BLaER1 (cell line): ENCODE measurements around the gene ANKRD12.
"Not testable (repeated sequence)": the region's sequence is repeated elsewhere in the genome, so short reads cannot be mapped to it uniquely, and the experiment has no call there.

Source experiments
- H3K27ac ChIP-seq: shearing (Covaris generic); formaldehyde crosslinking; 2 replicates; pipeline ENCODE4 v1.8.1; 2022
- H3K27me3 ChIP-seq: shearing (Covaris generic); formaldehyde crosslinking; 2 replicates; pipeline ENCODE4 v1.8.1; 2022
- H3K36me3 ChIP-seq: shearing (Covaris generic); formaldehyde crosslinking; 2 replicates; pipeline ENCODE4 v1.8.1; 2022
- H3K4me1 ChIP-seq: shearing (Covaris generic); formaldehyde crosslinking; 2 replicates; pipeline ENCODE4 v1.8.1; 2022
- H3K4me2 ChIP-seq: shearing (Covaris generic); formaldehyde crosslinking; 2 replicates; pipeline ENCODE4 v1.8.1; 2022
- H3K4me3 ChIP-seq: shearing (Covaris generic); formaldehyde crosslinking; 2 replicates; pipeline ENCODE4 v1.8.1; 2022
- H3K9ac ChIP-seq: shearing (Covaris generic); formaldehyde crosslinking; 2 replicates; pipeline ENCODE4 v1.8.1; 2022
- H3K9me3 ChIP-seq: shearing (Covaris generic); formaldehyde crosslinking; 2 replicates; pipeline ENCODE4 v1.8.1; 2022
- H4K20me1 ChIP-seq: shearing (Covaris generic); formaldehyde crosslinking; 2 replicates; pipeline ENCODE4 v1.8.1; 2022
- Cebpa-rat ChIP-seq: shearing (Covaris generic); IDR thresholded peaks from 2 replicates; pipeline ENCODE4 v1.8.1; 2022

ANKRD12 gene

DNA sequence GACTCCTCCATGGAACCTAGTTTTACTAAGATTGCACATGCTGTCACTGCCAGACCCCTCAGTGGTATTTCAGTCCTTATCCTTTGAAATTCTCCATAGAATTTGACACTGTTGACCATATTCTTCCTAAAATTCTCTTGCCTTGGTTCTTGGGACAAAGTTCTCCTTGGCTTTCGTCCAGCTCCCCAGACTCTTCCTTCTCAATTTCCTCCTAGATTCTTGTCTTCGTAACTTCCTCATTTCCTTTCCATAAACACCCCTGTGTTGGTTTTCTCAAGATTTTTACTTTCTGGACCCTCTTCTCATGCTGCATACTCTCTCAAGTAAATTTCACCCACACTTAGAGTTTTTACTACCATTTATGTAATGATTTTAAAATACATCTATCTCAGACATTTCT is 101.4 kb downstream of the ANKRD12 start:
- peaks cover 13% of the 10 kb centered on the region for H3K9me3 ChIP-seq
- peaks cover 41% of the 10 kb centered on the region for H3K36me3 ChIP-seq
- no peaks in the 10 kb centered on the region for H3K4me1 ChIP-seq
- H3K9ac ChIP-seq: no peak overlapping the region
- no peak overlapping the region for H3K4me2 ChIP-seq
- no peak overlapping the region for H3K27ac ChIP-seq
- no peak for TF ChIP-seq Cebpa-rat
- no peaks in the 10 kb centered on the region for H4K20me1 ChIP-seq
- no peak overlapping the region for H3K4me3 ChIP-seq
- H3K27me3 ChIP-seq: no peaks in the 10 kb centered on the region

DNA sequence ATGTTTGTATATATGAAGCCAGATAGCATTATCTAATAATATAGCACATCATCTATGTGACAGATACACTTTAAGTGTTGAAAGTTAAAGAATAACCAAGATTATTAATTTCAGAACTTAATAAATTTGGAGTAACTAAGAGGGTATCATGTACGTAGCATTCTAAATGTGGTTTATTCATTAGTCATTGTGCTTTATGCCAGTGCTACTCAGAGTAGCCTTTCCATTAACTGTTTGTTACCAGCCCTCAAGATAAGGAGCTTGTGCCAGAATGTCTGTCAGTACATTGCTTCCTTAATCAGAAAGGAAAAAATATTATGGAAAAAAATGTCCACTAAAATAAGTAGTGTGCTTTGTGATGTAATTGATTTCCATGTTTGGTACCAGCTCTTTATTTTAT is 103.1 kb downstream of the ANKRD12 start:
- H3K4me2 ChIP-seq: no peak overlapping the region
- H3K36me3 ChIP-seq: peaks cover 24% of the 10 kb centered on the region
- no peak overlapping the region for H3K4me3 ChIP-seq
- H3K27me3 ChIP-seq: no peaks in the 10 kb centered on the region
- TF ChIP-seq Cebpa-rat: no peak
- no peak overlapping the region for H3K9ac ChIP-seq
- H3K27ac ChIP-seq: no peak overlapping the region
- H4K20me1 ChIP-seq: no peaks in the 10 kb centered on the region
- H3K9me3 ChIP-seq: no peaks in the 10 kb centered on the region
- no peaks in the 10 kb centered on the region for H3K4me1 ChIP-seq

- TF ChIP-seq Cebpa-rat: no peak
- Histone ChIP-seq H3K27me3 (no peaks in the 10 kb centered on the region), H3K9me3 (no peaks in the 10 kb centered on the region), H3K36me3 (peaks cover 19% of the 10 kb centered on the region; the same call in 1 of the 2 replicates), H4K20me1 (no peaks in the 10 kb centered on the region), H3K9ac (no peak overlapping the region), H3K27ac (no peak overlapping the region), H3K4me2 (no peak overlapping the region), H3K4me3 (no peak overlapping the region), H3K4me1 (no peaks in the 10 kb centered on the region)
These were observed 103.7 kb downstream of the ANKRD12 start for GRCh38 chr18:9240270-9240669.

GRCh38 chr18:9243029-9243428 is 106.4 kb downstream of the ANKRD12 start:
- no peak for TF ChIP-seq Cebpa-rat
- no peaks in the 10 kb centered on the region for H3K9me3 ChIP-seq
- no peak overlapping the region for H3K4me2 ChIP-seq
- no peaks in the 10 kb centered on the region for H3K27me3 ChIP-seq
- no peak overlapping the region for H3K4me3 ChIP-seq
- H3K36me3 ChIP-seq: peaks cover 9% of the 10 kb centered on the region; the same call in 1 of the 2 replicates
- H4K20me1 ChIP-seq: no peaks in the 10 kb centered on the region
- no peak overlapping the region for H3K27ac ChIP-seq
- no peaks in the 10 kb centered on the region for H3K4me1 ChIP-seq
- no peak overlapping the region for H3K9ac ChIP-seq

DNA sequence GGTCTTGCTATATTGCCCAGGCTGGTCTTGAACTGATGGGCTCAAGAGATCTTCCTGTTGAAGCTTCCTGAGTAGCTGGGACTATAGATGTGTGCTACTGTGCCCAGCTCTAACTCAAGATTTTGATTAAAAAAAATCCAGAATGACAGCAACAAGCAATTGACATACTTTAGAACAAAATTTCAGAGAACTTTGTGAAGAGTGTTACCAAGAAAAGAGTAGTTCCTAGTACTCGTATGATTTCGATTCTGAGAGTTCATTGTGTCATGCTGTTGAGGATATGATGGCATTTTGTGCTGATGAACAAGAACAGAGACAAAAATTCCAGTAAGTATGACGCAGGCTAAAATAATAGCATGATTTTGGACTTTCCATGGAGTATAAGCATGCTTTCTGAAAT is 107.8 kb downstream of the ANKRD12 start:
- no peaks in the 10 kb centered on the region for H4K20me1 ChIP-seq

GRCh38 chr18:9248661-9249060 is 112.1 kb downstream of the ANKRD12 start:
- Histone ChIP-seq H3K9me3 (no peaks in the 10 kb centered on the region), H3K27ac (no peak overlapping the region), H3K4me3 (no peak overlapping the region), H3K27me3 (no peaks in the 10 kb centered on the region), H3K4me1 (no peaks in the 10 kb centered on the region), H4K20me1 (no peaks in the 10 kb centered on the region), H3K36me3 (peaks cover 18% of the 10 kb centered on the region; the same call in 1 of the 2 replicates), H3K4me2 (no peak overlapping the region), H3K9ac (no peak overlapping the region)
- no peak for TF ChIP-seq Cebpa-rat

More for the DNA sequence above, 107.8 kb downstream of the ANKRD12 start:
- TF ChIP-seq Cebpa-rat: no peak
- Histone ChIP-seq H3K4me1 (no peaks in the 10 kb centered on the region), H3K4me2 (no peak overlapping the region), H3K4me3 (no peak overlapping the region), H3K27ac (no peak overlapping the region), H3K9ac (no peak overlapping the region), H3K27me3 (no peaks in the 10 kb centered on the region), H3K9me3 (no peaks in the 10 kb centered on the region), H3K36me3 (peaks cover 5% of the 10 kb centered on the region; the same call in 1 of the 2 replicates)

GRCh38 chr18:9249254-9249653 is 112.7 kb downstream of the ANKRD12 start:
- Histone ChIP-seq H3K9me3 (no peaks in the 10 kb centered on the region), H3K4me1 (no peaks in the 10 kb centered on the region), H3K27ac (no peak overlapping the region), H3K4me3 (no peak overlapping the region), H3K9ac (no peak overlapping the region), H4K20me1 (no peaks in the 10 kb centered on the region), H3K36me3 (peaks cover 18% of the 10 kb centered on the region; the same call in 1 of the 2 replicates), H3K27me3 (no peaks in the 10 kb centered on the region), H3K4me2 (no peak overlapping the region)
- TF ChIP-seq Cebpa-rat: no peak

DNA sequence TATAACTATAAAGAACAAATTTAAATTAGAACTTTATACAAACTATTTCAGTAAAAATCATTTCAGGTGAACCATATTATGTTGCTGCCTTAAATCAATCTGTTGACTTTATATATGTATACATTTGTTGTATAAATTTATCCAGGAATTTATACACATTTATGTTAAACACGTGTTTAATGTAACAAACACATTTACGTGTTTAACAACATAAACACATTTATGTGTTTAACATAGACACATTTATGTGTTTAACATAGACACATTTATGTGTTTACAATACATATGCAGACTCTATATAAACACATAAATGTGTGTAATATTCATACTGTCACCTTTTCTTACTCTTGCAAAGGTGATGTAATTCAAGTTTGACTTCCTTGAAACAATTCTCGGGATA is 122.6 kb downstream of the ANKRD12 start:
- Histone ChIP-seq H3K27me3 (no peaks in the 10 kb centered on the region), H3K9ac (no peak overlapping the region), H3K9me3 (no peaks in the 10 kb centered on the region), H3K36me3 (peaks cover 9% of the 10 kb centered on the region; the same call in 1 of the 2 replicates), H3K4me2 (no peak overlapping the region), H3K27ac (no peak overlapping the region), H3K4me1 (peaks cover 7% of the 10 kb centered on the region; the same call in 1 of the 2 replicates), H4K20me1 (no peaks in the 10 kb centered on the region), H3K4me3 (no peak overlapping the region)
- no peak for TF ChIP-seq Cebpa-rat

GRCh38 chr18:9260388-9261380 is 124.1 kb downstream of the ANKRD12 start:
- H3K27ac ChIP-seq: no peak overlapping the region
- H3K4me1 ChIP-seq: peaks cover 7% of the 10 kb centered on the region; the same call in 1 of the 2 replicates
- H3K4me3 ChIP-seq: no peak overlapping the region
- no peaks in the 10 kb centered on the region for H3K27me3 ChIP-seq
- peaks cover 25% of the 10 kb centered on the region for H3K36me3 ChIP-seq
- 0 out of 2 replicates have a peak overlapping the region, but pooled peaks have one; percentile 1 for H3K4me2 ChIP-seq
- peaks cover 12% of the 10 kb centered on the region for H3K9me3 ChIP-seq
- no peak overlapping the region for H3K9ac ChIP-seq
- no peak for TF ChIP-seq Cebpa-rat
- no peaks in the 10 kb centered on the region for H4K20me1 ChIP-seq

GRCh38 chr18:9263264-9263663 is 126.7 kb downstream of the ANKRD12 start:
- no peak overlapping the region for H3K27ac ChIP-seq
- peaks cover 7% of the 10 kb centered on the region; the same call in 1 of the 2 replicates for H3K4me1 ChIP-seq
- H3K4me2 ChIP-seq: no peak overlapping the region
- H4K20me1 ChIP-seq: no peaks in the 10 kb centered on the region
- H3K9ac ChIP-seq: no peak overlapping the region
- peaks cover 19% of the 10 kb centered on the region for H3K36me3 ChIP-seq
- no peak for TF ChIP-seq Cebpa-rat
- no peaks in the 10 kb centered on the region for H3K27me3 ChIP-seq
- peaks cover 13% of the 10 kb centered on the region for H3K9me3 ChIP-seq
- no peak overlapping the region for H3K4me3 ChIP-seq

DNA sequence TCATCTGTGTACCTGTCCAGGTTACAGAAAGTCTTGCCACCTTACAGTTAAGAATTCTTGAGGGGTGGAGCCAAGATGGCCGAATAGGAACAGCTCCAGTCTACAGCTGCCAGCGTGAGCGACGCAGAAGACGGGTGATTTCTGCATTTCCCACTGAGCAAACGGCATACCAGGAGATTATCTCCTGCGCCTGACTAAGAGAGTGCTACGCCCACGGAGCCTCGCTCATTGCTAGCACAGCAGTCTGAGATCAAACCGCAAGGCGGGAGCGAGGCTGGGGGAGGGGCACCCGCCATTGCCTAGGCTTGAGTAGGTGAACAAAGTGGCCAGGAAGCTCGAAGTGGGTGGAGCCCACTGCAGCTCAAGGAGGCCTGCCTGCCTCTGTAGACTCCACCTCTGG is 128.2 kb downstream of the ANKRD12 start:
- H3K4me2 ChIP-seq, H3K4me3 ChIP-seq, H3K9ac ChIP-seq, H3K27ac ChIP-seq, H3K4me1 ChIP-seq, H4K20me1 ChIP-seq, H3K27me3 ChIP-seq: not testable (repeated sequence)
- H3K36me3 ChIP-seq: peaks cover 19% of the 10 kb centered on the region
- H3K9me3 ChIP-seq: peaks cover 13% of the 10 kb centered on the region
